Esophagus muscularis mucosa (tissue), 4 donors: ENCODE results near the gene CALB2. TPM values are rescaled to one million over a fixed set of nuclear protein-coding genes. Genes with fewer than 3 reads are reported as not detected.

ENCODE experiments used
- DNase-seq: peaks from one replicate; pipeline ENCODE4 v3.0.0-alpha.2; 2017; ENCODE audit errors: extremely low spot score
- H3K27ac ChIP-seq, 4 donors: fragments of 200-600 bp; sonication (generic); replicated peaks in 1 of 4; 1 replicate in 3 of 4; 2 replicates in 1 of 4; pipeline ENCODE4 v1.5.1; 2016 to 2019; ENCODE audit warnings: mild to moderate bottlenecking in 1 of 4
- H3K27me3 ChIP-seq, 4 donors: fragments of 200-600 bp; sonication (generic); one replicate each; pipeline versions ENCODE4 v1.5.1 to v1.6.0; 2016 to 2019
- H3K36me3 ChIP-seq, 4 donors: fragments of 200-600 bp; sonication (generic); one replicate each; pipeline ENCODE4 v1.5.1; 2016 to 2019
- H3K4me1 ChIP-seq, 4 donors: fragments of 200-600 bp; sonication (generic); one replicate each; pipeline ENCODE4 v1.5.1; 2016 to 2019
- H3K4me3 ChIP-seq, 4 donors: fragments of 200-600 bp; sonication (generic); 1 replicate in 2 of 4; 2 replicates in 2 of 4; pipeline ENCODE4 v1.5.1; 2016 to 2019; ENCODE audit warnings: mild to moderate bottlenecking in 4 of 4, moderate library complexity in 1 of 4
- H3K9me3 ChIP-seq, 4 donors: fragments of 200-600 bp; sonication (generic); 1 replicate in 3 of 4; 2 replicates in 1 of 4; pipeline ENCODE4 v1.5.1; 2016 to 2019
- EP300 ChIP-seq: sonication (generic); formaldehyde crosslinking; IDR thresholded peaks from one replicate; pipeline ENCODE4 v1.6.1; 2017; ENCODE audit warnings: antibody characterized with exemption
- POLR2A ChIP-seq: fragments of 450-650 bp; IDR thresholded peaks from one replicate; pipeline ENCODE4 v1.6.1; 2017; ENCODE audit warnings: antibody characterized with exemption, moderate library complexity, mild to moderate bottlenecking, low read depth
- POLR2AphosphoS5 ChIP-seq, 2 donors: sonication (generic); formaldehyde crosslinking; IDR thresholded peaks; one replicate each; pipeline ENCODE4 v1.6.1; 2017; ENCODE audit warnings: antibody characterized with exemption in 2 of 2
- WGBS: methylation state at CpG from one replicate; pipeline ENCODE4 v1.1.5; 2018; 5-methylcytosine and 5-hydroxymethylcytosine counted together
- intact Hi-C: fragments of 100-400 bp; cut with DNase I; formaldehyde crosslinking; loops from one replicate; pipeline ENCODE4 v1.15.1; 2023
- total RNA-seq, 4 donors: library from RNA; depleted of rRNA; stranded (reverse); fragments of >200 nt; gene quantifications; one replicate each; pipeline versions ENCODE4 v1.1.0 to v1.2.1, GENCODE V29; 2016
- TF ChIP-seq, protein P1 (sequence below), 3 experiments: fragments of 200-600 bp in 2 of 3; fragments of 450-650 bp in 1 of 3; sonication (generic) in 2 of 3; IDR thresholded peaks; one replicate each; pipeline ENCODE4 v1.5.1; 2017 to 2019; ENCODE audit warnings: antibody characterized with exemption in 3 of 3, mild to moderate bottlenecking in 2 of 3, moderate library complexity in 1 of 3

CALB2 gene
- total RNA-seq, 4 donors from 2014 or later: 0.71 to 3.6 (median 2.4) TPM

DNA sequence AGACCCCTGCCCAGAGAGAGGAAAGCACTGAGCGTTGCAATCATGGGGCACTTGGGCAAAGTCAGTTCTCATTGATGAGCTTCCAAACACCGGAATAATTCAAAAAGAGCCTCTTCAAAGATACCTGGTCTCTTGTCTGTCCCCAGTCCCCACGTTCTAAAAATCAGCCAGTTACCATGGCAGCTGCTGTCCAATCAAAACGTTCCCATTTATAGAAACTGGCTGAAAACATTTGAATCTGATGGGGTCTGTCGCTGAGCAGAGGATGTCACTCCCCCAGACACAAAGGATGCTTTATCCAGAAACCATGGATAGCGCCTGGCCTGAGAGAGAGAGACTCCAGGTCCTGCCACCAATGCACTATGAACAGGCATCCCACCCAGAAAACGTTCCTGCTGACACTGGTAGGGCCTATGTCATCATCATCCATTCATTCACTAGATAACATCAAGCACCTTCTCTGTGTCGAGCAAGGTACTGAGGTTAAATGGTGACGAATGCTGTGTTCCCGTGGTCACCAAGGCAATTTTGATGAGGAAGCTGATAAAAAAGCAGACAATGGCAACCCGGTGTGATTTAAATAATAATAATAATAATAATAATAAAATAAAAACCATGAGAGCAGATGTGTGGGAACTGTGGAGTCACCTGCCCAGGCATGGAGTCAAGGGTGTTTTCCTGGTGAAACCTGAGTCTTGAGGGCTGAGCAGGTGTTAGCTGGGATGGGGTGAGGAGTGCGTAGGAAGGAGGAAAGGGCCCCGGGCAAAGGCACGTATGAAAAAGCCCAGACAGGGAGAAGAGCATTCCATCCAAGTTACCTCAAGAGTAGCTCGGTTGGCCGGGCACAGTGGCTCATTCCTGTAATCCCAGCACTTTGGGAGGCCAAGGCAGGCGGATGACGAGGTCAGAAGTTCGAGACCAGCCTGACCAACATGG lies 19.0 kb upstream of the CALB2 start:
- Histone ChIP-seq H3K36me3 (no peaks in the 10 kb centered on the region), H3K9me3 (no peaks in the 10 kb centered on the region), H3K4me3 (no peak overlapping the region), H3K27ac (no peak overlapping the region), H3K27me3 (peaks cover 0 to 24% (median 0%) of the 10 kb centered on the region in 4 donors), H3K4me1 (no peaks in the 10 kb centered on the region)
- WGBS: 73% methylated on average over 17 of the region's 19 CpGs
- intact Hi-C loops: no loop called here
- peak; percentile 19 for DNase-seq
- no peak for TF ChIP-seq POLR2AphosphoS5 (IDR thresholded peaks at IDR 0.05)
- TF ChIP-seq, protein P1, sequence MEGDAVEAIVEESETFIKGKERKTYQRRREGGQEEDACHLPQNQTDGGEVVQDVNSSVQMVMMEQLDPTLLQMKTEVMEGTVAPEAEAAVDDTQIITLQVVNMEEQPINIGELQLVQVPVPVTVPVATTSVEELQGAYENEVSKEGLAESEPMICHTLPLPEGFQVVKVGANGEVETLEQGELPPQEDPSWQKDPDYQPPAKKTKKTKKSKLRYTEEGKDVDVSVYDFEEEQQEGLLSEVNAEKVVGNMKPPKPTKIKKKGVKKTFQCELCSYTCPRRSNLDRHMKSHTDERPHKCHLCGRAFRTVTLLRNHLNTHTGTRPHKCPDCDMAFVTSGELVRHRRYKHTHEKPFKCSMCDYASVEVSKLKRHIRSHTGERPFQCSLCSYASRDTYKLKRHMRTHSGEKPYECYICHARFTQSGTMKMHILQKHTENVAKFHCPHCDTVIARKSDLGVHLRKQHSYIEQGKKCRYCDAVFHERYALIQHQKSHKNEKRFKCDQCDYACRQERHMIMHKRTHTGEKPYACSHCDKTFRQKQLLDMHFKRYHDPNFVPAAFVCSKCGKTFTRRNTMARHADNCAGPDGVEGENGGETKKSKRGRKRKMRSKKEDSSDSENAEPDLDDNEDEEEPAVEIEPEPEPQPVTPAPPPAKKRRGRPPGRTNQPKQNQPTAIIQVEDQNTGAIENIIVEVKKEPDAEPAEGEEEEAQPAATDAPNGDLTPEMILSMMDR (IDR thresholded peaks at IDR 0.05): no peak
- no peak for TF ChIP-seq POLR2A
- no peak for TF ChIP-seq EP300

DNA sequence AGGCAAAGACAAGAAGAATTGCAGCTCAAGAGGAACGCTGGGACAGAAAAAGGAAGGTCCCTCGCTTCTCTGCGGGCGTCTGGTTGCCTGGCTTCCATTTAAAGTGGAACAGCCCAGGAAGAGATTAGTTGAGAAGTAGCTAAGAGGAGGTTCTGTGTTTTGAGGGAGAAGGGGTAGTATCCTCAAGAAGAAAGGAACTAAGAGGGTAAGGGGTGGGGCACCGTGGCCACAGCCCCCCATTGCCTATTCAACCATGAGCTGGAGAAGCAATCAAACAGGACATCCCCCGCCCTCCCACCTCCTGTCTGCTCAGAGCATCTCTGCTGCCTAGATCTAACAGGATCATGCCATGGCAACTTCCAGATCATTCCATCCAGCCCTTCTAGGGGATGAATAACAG lies 18.1 kb upstream of the CALB2 start:
- no peaks in the 10 kb centered on the region for H3K9me3 ChIP-seq
- H3K27me3 ChIP-seq: peaks cover 0 to 27% (median 0%) of the 10 kb centered on the region in 4 donors
- intact Hi-C loops: no loop called here
- TF ChIP-seq POLR2AphosphoS5 (IDR thresholded peaks at IDR 0.05) (no peak), POLR2A (no peak), EP300 (no peak)
- TF ChIP-seq, protein P1 (IDR thresholded peaks at IDR 0.05): no peak
- no peak overlapping the region for H3K27ac ChIP-seq
- H3K4me3 ChIP-seq: no peak overlapping the region
- H3K4me1 ChIP-seq: no peaks in the 10 kb centered on the region
- peak; percentile 75 for DNase-seq
- H3K36me3 ChIP-seq: no peaks in the 10 kb centered on the region
- 77% methylated on average over 6 of the region's 6 CpGs for WGBS

DNA sequence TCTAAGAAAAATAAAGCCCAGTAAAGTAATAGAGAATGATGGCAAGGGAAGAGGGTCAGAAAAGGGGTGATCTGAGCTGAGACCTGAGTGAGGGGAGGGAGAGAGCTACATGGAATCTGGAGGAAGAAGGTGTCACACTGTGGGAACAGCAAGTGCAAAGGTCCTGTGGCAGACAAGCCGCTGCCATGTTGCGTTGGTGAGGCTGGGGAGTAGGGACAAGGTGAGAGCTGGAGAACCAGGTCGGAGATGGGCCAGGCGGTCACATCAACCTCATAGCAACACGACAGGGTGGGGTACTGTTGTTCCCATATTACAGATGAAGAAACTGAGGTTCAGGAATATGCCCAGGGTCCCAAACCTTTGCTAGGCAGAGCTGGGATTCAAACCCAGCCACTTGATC lies 16.6 kb upstream of the CALB2 start:
- peaks cover 0 to 32% (median 0%) of the 10 kb centered on the region in 4 donors for H3K27me3 ChIP-seq
- 83% methylated on average over 5 of the region's 5 CpGs for WGBS
- no peak for TF ChIP-seq POLR2A
- TF ChIP-seq POLR2AphosphoS5 (IDR thresholded peaks at IDR 0.05): no peak
- no peak for TF ChIP-seq EP300
- TF ChIP-seq, protein P1 (IDR thresholded peaks at IDR 0.05): no peak
- DNase-seq: no peak
- no peak overlapping the region for H3K4me3 ChIP-seq
- H3K4me1 ChIP-seq: no peaks in the 10 kb centered on the region
- intact Hi-C loops: no loop called here
- no peaks in the 10 kb centered on the region for H3K9me3 ChIP-seq
- no peak overlapping the region for H3K27ac ChIP-seq
- H3K36me3 ChIP-seq: no peaks in the 10 kb centered on the region

DNA sequence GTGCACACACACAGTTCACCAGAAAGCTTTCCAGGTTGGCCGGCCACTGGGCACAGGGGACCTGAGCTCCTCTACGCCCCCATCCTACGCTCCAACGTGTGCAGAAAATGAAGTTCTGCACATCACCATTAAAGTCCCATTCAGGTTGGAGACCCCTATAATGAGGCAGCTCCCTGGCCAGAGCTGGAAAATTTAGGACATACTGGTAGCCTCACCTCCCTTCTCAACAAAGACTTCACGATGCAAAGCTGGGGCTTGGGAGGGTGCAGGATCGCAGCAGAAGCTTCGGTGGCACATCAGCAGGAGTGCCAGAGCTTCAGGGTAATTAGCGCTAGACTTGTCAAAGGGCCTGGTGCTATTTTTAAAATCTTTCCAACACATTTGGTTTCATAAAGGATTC lies 15.4 kb upstream of the CALB2 start:
- 74% methylated on average over 8 of the region's 8 CpGs for WGBS
- Histone ChIP-seq H3K9me3 (no peaks in the 10 kb centered on the region), H3K36me3 (no peaks in the 10 kb centered on the region), H3K4me3 (no peak overlapping the region), H3K4me1 (no peaks in the 10 kb centered on the region), H3K27ac (no peak overlapping the region), H3K27me3 (peaks cover 0 to 32% (median 0%) of the 10 kb centered on the region in 4 donors)
- intact Hi-C loops: no loop called here
- DNase-seq: peak; percentile 79
- TF ChIP-seq, protein P1 (IDR thresholded peaks at IDR 0.05): no peak
